HUDEP-2 (cell line): ENCODE measurements around the gene KLF17.

Source experiments
- DNase-seq, 76 experiments: peaks; one replicate each; lab custom pipeline; 2025; ENCODE audit not compliant: unreplicated experiment in 76 of 76; lab: John Stamatoyannopoulos, UW

The KLF17 gene, protein sequence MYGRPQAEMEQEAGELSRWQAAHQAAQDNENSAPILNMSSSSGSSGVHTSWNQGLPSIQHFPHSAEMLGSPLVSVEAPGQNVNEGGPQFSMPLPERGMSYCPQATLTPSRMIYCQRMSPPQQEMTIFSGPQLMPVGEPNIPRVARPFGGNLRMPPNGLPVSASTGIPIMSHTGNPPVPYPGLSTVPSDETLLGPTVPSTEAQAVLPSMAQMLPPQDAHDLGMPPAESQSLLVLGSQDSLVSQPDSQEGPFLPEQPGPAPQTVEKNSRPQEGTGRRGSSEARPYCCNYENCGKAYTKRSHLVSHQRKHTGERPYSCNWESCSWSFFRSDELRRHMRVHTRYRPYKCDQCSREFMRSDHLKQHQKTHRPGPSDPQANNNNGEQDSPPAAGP

DNA sequence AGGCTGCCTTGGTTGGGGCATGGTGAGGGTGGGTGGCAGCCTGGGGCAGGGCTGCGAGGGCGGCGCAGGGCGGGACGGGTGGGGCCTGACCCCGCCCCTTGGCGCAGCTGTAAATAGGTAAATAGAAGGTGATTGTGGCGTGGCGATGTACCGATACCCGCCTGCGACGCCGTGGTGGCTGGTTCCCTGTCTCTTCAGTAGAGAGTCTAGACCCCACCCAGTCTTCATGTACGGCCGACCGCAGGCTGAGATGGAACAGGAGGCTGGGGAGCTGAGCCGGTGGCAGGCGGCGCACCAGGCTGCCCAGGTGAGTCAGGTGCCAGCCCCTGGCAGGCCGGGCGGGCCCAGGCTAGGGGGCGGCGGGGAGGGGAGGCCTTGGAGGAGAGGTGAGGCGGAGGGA, at the start of gene KLF17:
KLF17 (plus strand) TSS at position 140 of the 400 bp plus-strand sequence; CDS start at position 227, 87 bp downstream.
- no peak for DNase-seq

DNA sequence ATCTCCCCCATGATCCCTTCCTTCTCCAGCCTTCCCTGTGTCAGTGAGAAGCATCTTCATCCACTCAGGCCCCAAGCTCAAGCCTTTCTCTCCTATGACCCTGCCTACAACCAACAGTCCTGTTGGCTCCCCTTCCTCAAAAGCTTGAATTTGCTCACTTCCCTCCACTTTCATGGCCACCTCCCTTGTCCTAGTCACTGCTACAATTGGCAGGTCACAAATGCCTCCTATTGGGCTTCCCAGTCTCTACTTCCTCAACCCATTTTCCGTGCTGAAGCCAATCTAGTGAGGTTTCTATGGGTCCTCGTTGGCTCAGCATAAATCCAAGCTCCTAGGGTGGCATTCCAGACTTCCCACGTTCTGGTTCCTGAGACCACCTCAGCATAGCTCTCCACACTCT, 47.2 kb upstream of the KLF17 start:
- no peak for DNase-seq

DNA sequence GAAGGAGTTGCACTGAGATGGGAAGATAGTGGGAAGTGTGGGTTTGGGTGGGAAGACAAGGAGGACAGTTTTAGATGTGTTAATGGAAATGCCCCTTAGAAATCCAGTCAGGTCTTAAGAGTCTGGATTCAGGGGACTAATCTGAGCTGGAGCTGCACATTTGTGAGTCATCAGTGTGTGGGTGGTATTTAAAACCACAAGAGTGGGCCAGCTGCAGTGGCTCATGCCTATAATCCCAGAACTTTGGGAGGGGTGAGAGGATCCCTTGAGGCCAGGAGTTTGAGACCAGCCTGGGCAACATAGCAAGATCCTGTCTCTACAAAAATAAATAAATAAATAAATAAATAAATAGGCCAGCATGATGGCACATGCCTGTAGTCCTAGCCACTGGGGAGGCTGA, 46.4 kb upstream of the KLF17 start:
- DNase-seq = peak in 7 of 76 experiments; percentile 3 to 51 (median 16)

DNA sequence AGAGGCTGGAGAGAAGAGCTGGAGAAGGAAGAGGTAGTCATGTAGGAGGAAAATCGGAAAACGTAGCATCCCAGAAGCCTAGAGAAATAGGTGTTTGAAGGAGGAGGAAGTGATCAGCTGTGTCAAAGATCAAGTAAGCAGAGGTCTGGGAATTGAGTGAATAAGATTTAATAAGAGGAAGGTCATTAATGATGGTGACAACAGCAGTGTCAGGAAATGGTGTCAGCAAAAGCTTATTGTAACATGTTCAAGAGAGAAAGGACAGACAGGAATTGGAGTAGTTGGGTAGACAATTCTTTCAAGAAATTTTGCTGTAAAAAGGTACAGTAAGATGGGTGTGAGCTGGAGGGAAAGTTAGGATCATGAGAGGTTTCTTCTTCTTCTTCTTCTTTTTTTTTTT, 45.8 kb upstream of the KLF17 start:
- no peak for DNase-seq

DNA sequence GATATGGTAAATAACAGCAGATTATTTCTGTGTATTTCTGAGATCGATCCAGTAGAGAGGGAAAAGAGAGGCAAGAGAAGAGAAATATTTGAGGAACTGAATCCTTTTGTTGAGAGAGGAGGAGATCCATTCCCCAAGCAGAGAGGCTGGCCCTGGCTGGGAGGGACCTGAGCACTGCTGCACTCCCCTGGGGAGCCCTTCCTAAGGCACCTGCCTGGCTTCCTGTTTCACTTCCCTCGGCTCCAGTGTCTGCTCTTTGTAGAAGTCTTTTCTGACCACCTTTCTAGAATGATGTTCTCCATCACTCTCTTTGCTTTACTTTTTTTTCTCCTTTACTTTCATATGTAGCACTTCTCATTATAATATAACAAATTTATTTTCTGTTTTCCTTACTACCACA, 45.1 kb upstream of the KLF17 start:
- DNase-seq = no peak

DNA sequence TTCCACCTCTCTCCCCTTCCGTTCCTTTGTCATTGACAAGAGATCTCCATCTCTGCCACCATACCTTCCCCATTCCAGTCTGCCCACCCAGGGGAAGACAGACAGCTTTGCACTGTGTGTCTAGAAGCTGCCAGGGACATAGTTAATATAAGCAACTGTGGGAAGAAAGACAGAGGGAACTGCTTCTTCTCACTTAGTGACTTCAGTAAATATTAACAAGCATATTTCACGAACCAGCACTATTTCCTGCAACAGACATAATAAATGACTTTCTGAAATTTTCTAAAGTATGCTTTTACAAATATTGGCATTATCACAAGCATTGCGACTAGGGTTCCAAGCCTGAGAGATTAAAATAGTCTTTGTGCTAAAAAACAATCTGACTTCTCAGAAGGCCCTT, 44.2 kb upstream of the KLF17 start:
- DNase-seq = no peak

DNA sequence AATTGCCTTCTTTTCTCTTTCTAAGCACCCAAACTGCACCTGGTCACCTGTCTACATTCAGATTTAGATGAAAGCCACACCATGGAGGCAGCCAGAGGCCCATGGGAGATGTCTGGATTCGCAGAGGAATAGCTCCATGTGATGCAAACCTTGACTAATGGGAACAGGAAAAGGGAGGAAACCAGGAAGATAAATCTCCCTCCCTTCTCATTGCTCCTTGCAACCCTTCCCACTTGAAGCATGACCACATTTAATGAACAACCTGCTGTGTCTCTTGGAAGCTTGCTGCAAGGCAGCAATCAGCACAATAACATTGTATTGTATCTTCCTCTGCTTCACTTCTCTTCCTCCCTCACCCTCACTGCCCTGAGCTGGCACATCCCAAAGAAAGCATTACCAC, 42.6 kb upstream of the KLF17 start:
- no peak for DNase-seq

DNA sequence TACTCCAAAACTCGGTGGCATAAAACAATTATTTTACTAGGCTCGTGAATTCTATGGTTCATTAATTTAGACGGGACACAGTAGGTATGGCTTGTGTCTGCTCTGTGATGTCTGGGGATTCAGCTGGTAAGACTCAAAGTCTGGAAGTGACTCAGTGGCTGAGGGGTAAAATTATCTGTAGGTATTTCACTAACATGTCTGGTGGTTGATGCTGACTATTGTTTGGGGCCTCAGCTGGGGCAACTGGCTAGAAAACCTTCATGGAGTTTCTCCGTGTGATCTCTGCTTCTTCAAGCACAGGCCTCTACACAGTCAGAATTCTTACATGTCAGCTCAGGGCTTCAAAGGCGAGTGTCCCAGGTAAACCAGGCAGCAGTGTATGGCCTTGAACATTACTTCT, 41.2 kb upstream of the KLF17 start:
- no peak for DNase-seq

DNA sequence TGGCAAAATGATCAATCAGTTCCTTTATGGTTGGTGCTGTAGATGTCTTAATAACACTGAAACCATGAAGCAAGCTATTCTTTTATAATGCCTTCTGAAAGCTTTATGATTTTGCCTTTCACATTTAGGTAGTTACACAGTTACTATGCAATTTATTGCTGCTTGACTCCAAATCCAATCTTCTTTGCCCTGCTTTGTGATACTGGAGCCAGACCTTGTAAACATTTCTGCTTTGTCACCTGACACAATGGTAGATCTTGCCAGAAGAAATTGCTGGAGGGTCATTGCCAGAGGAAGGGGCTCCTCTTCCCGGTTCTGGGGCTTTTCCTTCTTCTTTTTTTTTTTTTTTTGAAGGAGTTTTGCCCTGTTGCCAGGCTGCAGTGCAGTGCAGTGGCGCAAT, 40.5 kb upstream of the KLF17 start:
- no peak for DNase-seq

DNA sequence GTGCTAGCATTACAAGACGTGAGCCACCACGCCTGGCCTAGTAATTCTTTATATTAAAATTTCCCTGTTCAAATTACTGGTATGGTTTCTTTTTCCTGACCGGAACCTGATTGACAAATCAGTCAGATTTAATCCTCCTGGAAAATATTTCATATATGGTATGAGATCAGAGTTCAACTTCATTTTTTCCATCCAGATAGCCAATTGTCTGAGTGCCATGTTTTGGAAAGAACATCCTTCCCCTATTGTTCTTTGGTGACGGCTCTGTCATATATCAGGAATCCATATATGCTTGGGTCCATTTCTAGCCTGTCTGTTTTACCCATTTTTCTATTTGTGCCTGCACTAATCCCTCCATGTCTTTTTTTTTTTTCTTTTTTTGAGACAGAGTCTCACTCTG, 39.1 kb upstream of the KLF17 start:
- no peak for DNase-seq

DNA sequence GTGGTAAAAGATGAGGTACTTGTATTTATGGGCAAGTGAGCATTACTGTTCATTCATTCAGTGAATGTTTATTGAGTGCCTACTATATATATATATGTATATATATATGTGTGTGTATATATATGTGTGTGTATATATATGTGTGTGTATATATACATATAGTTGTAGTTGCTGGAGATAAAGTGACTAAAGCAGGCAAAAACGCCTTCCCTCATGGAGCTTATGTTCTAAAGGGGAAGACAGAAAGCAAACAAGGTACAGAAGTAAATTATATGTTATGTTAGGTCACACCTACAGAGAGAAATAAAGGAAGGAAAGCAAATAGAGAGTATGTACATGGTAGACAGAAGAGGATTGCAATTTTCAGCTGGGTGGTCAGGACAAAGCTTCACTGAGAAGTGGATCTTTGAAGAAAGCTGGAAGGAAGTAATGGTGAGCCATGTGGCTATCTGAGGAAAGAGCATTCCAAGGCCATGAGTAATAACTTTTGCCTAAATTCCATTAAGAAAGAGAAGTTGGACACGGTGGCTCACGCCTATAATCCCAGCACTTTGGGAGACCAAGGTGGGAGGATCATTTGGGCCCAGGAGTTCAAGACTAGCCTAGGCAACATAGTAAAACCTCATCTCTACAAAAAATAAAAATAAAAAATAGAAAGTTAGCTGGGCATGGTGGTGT, 33.5 kb upstream of the KLF17 start:
- DNase-seq = no peak

DNA sequence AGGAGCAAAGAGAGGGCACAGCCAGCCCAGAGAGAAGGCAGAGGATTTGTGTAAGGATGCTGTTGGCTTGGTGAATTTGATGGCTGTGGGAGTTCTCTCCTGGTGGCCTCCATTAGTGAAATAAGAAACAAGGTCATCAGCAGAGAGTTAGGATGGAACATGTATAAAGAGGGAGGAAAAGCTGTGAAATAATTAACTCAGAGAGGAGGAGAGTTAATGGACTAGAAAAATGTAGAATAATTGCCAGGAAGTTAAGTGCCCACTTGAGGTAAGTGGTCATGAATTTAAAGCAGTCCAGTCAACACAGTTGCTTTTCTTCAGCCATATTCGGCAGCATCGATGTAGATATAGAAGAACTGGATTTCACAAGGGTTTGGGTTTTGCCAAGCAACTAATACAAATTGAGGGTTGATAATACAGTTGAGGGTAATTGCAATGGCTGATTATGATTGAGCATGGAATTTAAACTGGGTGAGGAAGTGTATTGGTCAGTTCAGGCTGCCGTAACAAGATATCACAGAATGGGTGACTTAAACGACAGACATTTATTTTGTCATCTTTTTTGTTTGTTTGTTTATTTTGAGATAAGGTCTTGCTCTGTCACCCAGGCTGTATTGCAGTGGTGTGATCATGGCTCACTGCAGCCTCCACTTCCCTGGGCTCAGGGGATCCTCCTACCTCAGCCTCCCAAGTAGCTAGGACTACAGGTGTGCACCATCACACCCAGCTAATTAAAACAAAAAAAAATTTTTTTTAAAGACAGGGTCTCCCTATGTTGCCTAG, 31.7 kb upstream of the KLF17 start:
- no peak for DNase-seq

DNA sequence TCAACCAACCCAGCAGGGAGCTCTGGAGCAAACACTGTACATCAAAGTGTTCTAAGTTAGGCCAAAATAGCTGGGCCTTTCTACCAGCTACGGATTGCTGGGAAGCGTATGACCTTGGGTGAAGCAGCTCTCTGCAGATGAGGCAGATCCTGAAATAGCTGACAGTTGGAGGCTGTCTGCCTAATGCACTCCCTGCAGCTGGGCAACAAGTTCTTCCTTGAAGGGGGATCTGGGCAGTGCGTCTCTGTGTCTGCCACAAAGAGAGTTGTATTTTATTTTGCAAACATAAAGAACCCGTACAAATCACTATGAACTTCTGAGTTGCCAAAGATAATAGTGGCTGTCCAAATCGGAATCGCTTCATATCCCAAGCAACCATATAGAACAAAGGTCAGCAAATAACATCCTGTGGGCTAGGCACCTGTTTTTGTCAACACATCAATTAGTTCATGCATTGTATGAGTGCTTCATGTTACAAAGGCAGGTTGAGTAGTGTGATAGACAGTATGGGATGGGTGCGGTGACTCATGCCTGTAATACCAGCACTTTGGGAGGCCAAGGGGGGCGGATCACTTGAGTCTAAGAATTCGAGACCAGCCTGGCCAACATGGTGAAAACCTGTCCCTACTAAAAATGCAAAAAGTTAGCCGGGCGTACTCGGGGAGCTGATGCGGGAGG, 29.1 kb upstream of the KLF17 start:
- DNase-seq = peak in 21 of 76 experiments; percentile 2 to 48 (median 19)

DNA sequence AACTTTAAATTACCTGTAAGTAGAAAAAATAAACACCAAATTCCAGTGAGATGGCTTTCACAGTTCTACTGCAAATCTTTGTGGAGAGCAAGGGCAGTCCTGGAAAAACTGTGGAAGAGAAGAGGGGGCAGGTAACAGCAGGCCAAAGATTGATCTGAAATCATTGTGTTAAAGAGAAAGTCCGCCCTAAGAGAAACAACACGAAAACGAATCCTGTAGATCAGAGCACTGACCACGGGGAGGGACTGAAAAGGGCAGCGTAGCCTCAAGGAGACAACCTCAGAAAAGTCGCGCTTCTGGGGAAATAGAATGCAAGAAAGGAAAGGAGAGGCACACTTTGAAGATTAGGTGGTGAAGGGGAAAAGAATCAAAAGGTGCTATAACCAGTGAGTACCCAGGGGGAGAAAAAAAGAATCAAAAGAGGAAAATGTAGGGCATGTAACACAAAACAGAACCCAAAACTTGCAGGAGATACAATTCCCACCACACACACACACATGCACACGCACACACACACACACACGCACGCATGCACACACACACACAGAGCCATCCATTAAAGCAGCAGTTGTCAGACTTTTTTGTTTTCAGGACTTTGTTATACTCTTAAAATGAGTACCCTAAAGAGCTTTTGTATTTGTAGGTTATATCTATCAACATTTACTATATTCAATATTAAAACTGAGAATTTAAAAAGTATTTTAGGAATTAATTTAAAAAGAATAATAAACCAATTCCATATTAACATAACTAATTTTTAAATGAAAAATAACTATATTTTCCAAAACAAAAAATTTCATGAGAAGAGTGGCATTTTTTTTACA, 28.0 kb upstream of the KLF17 start:
- peak in 1 of 76 experiments; percentile 3 for DNase-seq

DNA sequence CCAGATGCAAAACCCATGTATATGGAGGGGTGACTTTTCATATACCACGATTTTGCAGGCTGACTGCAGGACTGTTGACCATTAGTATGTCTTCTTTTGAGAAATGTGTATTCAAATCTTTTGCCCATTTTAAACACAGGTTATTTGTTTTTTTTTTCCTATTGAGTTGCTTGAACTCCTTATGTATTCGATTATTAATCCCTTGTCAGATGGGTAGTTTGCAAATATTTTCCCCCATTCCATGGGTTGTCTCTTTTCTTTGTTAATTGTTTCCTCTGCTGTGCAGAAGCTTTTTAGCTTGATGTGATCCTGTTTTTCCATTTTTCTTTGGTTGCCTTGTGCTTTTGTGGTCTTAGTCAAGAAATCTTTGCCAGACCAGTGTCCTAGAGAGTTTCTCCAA, 24.6 kb upstream of the KLF17 start:
- peak in 1 of 76 experiments; percentile 46 for DNase-seq

DNA sequence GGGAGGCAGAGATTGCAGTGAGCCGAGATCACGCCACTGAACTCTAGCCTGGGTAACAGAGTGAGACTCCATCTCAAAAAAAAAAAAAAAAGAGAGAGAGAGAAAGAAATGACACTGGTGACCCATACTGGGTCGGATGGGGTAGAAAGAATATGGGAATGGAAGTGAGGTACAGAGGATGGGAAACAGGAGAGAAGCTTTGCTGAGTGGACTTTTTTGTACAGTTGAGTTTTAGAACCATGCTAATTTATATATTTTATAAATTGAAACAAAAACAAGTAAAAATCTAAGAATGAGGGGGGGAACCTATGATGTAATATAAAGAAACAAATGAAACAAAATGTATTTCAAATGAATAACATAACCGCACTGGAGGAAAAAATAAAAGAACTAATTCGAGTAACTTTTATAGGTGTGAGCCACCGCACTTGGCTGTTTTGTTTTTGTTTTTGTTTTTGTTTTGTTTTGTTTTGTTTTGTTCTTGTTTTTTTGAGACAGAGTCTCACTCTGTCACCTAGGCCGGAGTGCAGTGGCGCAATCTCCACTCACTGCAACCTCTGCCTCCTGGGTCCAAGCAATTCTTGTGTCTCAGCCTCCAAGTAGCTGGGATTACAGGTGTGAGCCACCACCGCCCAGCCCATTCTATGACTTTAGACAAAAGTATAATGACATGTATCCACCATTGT, 18.3 kb upstream of the KLF17 start:
- no peak for DNase-seq

DNA sequence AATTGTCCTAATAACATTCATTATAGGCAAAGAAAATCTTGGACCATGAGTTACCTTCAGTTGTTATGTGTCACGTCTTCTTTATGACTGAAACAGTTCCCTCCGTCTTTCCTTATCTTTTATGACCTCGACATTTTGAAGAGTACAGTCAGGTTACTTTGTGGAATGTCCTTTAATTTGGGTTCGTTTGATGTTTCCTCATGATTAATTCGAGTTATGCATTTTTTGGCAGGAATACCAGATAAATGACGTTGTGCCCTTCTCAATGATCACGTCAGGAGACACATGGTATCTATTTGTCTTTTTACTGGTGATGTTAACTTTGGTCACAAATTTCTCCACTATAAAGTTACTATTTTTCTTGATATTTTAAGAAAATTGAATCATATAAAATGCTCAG, 17.3 kb upstream of the KLF17 start:
- no peak for DNase-seq

DNA sequence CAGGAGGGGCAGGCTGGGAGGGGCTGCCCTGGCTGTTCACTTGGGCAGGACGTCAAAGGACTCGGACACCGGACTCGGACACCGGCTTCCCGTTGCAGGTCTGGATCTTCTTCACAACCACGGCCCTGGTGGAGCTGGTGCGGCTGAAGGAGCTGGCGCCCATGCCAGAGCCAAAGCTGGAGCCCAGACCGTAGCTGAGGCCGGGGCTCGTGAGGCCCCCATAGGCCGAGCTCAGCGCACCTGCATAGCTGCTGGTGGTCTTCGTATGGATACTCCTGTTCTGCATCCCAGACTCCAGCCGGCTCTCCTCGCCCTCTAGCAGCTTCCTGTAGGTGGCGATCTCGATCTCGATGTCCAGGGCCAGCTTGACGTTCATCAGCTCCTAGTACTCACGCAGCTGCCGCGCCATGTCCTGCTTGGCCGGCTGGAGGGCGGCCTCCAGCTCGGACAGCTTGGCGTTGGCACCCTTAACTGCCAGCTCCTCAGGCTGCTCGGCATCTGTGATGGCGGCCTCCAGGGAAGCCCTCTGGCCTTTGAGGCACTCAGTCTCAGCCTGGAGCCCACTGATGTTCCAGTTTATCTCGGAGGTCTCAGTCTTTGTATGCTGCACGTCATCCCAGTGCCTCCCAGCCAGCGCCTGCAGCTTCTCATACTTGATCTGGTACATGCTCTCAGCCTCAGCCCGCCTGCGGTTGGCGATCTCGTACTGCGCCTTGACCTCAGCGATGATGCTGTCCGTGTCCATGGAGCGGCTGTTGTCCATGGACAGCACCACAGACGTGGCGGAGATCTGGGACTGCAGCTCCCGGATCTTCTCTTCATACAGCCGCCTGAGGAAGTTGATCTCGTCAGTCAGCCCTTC, 15.1 kb upstream of the KLF17 start:
- no peak for DNase-seq

DNA sequence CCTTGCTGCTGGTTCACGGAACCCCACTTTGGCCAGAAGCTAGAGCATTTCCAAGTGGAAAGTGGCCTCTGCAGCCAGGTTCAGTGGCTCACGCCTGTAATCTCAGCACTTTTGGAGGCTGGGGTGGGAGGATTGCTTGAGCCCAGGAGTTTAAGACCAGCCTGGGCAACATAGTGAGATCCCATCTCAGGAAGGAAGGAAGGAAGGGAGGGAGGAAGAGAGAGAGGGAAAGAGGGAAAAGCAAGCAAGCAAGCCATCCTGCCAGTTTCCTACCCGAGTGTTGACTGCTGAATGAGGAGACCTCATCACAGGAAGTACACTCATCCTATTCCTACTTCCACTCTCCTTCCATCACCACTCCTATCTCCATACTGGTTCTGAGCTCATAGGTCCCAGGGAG, 12.8 kb upstream of the KLF17 start:
- no peak for DNase-seq
